Fibroblast of lung (primary cell): Measurements from ENCODE around the gene CMTM7. TPM values are rescaled to one million over a fixed set of nuclear protein-coding genes. Genes with fewer than 3 reads are reported as not detected.

Source experiments
- DNase-seq, 2 donors: peaks; one replicate each; pipeline versions ENCODE4 v3.0.0 to v3.0.0-alpha.2; 2010; ENCODE audit warnings: low read depth in 2 of 2
- H2AFZ ChIP-seq: 2 replicates; pipeline ENCODE4 v1.5.1; 2012; ENCODE audit warnings: low read length, control low read depth, inconsistent platforms
- H3K27ac ChIP-seq: 2 replicates; pipeline ENCODE4 v1.5.1; 2011; ENCODE audit warnings: low read length, control low read depth; ENCODE audit not compliant: insufficient read depth
- H3K27me3 ChIP-seq: 2 replicates; pipeline ENCODE4 v1.5.1; 2011; ENCODE audit warnings: mild to moderate bottlenecking, low read length; ENCODE audit not compliant: control insufficient read depth, insufficient read depth
- H3K36me3 ChIP-seq: 2 replicates; pipeline ENCODE4 v1.5.1; 2011; ENCODE audit warnings: low read length; ENCODE audit not compliant: control insufficient read depth, insufficient read depth
- H3K4me1 ChIP-seq: 2 replicates; pipeline ENCODE4 v1.5.1; 2011; ENCODE audit warnings: low read length; ENCODE audit not compliant: control insufficient read depth, insufficient read depth; ENCODE audit errors: extremely low read depth
- H3K4me2 ChIP-seq: 2 replicates; pipeline ENCODE4 v1.5.1; 2011; ENCODE audit warnings: low read length, control low read depth; ENCODE audit not compliant: insufficient read depth; ENCODE audit errors: extremely low read depth
- H3K4me3 ChIP-seq, 4 experiments: fragments of 200-600 bp in 1 of 4; sonication (generic) in 1 of 4; replicated peaks in 1 of 4; 2 replicates each; pipeline ENCODE4 v1.5.1; 2011 to 2016; ENCODE audit warnings: low read length in 4 of 4, low read depth in 3 of 4, mild to moderate bottlenecking in 3 of 4, control low read depth in 2 of 4, inconsistent platforms in 1 of 4, mixed read lengths in 1 of 4; ENCODE audit not compliant: insufficient read depth in 1 of 4; ENCODE audit errors: control extremely low read depth in 1 of 4
- H3K79me2 ChIP-seq: 2 replicates; pipeline ENCODE4 v1.5.1; 2012; ENCODE audit warnings: mild to moderate bottlenecking, low read length, inconsistent platforms; ENCODE audit not compliant: control insufficient read depth, insufficient read depth
- H3K9ac ChIP-seq: 2 replicates; pipeline ENCODE4 v1.5.1; 2011; ENCODE audit warnings: mild to moderate bottlenecking, low read length, control low read depth; ENCODE audit not compliant: insufficient read depth
- H3K9me3 ChIP-seq: 2 replicates; pipeline ENCODE4 v1.5.1; 2012; ENCODE audit warnings: low read depth, low read length; ENCODE audit not compliant: control insufficient read depth, insufficient read depth
- H4K20me1 ChIP-seq: 2 replicates; pipeline ENCODE4 v1.5.1; 2011; ENCODE audit warnings: low read length; ENCODE audit not compliant: control insufficient read depth, insufficient read depth; ENCODE audit errors: extremely low read depth
- CTCF ChIP-seq, 2 donors: IDR thresholded peaks in 1 of 2; conservative IDR thresholded peaks in 1 of 2; 1 replicate in 1 of 2; 2 replicates in 1 of 2; pipeline ENCODE4 v1.5.1; 2011 to 2012; ENCODE audit warnings: low read length in 2 of 2, control low read depth in 1 of 2, inconsistent platforms in 1 of 2, low read depth in 1 of 2, mild to moderate bottlenecking in 1 of 2
- EZH2 ChIP-seq: IDR thresholded peaks from 2 replicates; pipeline ENCODE4 v1.5.1; 2012; ENCODE audit warnings: low read length, control low read depth, mild to moderate bottlenecking; ENCODE audit errors: missing control alignments
- polyA plus RNA-seq, 2 donors: library from polyadenylated mRNA; depleted of rRNA in 1 of 2; stranded (reverse) in 1 of 2; unstranded in 1 of 2; fragments of >200 nt; gene quantifications; 2 replicates each; pipeline ENCODE4 v1.2.1, GENCODE V29; 2011 to 2012; ENCODE audit warnings: missing spikeins in 1 of 2
- total RNA-seq: library from RNA; depleted of rRNA; stranded (reverse); fragments of >200 nt; gene quantifications from 2 replicates; pipeline ENCODE4 v1.2.1, GENCODE V29; 2014

CMTM7 gene
- total and polyA plus RNA-seq, 2 donors (not counting 1 experiment from before 2014, with no cell fraction given): 3.5 to 9.3 TPM

- no peaks in the 10 kb centered on the region for H3K79me2 ChIP-seq
- peaks cover 2% of the 10 kb centered on the region for H3K36me3 ChIP-seq
Measured at GRCh38 chr3:32447865-32448400, 56.3 kb downstream of the CMTM7 start.

GRCh38 chr3:32448686-32449474 lies 57.2 kb downstream of the CMTM7 start:
- H3K4me2 ChIP-seq: no peak overlapping the region
- H2AFZ ChIP-seq: no peak overlapping the region
- H3K4me1 ChIP-seq: no peaks in the 10 kb centered on the region
- no peak for DNase-seq
- no peak for TF ChIP-seq EZH2
- no peak for TF ChIP-seq CTCF (conservative IDR thresholded peaks at IDR 0.05 in 1 of 2, IDR thresholded peaks at IDR 0.05 in 1 of 2; ENCODE audit: low read depth in 1 of 2, low read length in 2 of 2)
- no peaks in the 10 kb centered on the region for H4K20me1 ChIP-seq
- no peak overlapping the region for H3K27ac ChIP-seq
- H3K9me3 ChIP-seq: no peaks in the 10 kb centered on the region
- H3K27me3 ChIP-seq: no peaks in the 10 kb centered on the region
- no peaks in the 10 kb centered on the region for H3K79me2 ChIP-seq
- H3K36me3 ChIP-seq: peaks cover 2% of the 10 kb centered on the region
- no peak overlapping the region for H3K9ac ChIP-seq
- H3K4me3 ChIP-seq: no peak overlapping the region

More at GRCh38 chr3:32447865-32448400, 56.3 kb downstream of the CMTM7 start:
- no peak overlapping the region for H3K4me3 ChIP-seq
- H3K27me3 ChIP-seq: no peaks in the 10 kb centered on the region
- H3K4me2 ChIP-seq: no peak overlapping the region
- DNase-seq: no peak
- no peaks in the 10 kb centered on the region for H3K9me3 ChIP-seq
- no peak overlapping the region for H3K27ac ChIP-seq
- no peaks in the 10 kb centered on the region for H3K4me1 ChIP-seq
- H3K9ac ChIP-seq: no peak overlapping the region
- no peaks in the 10 kb centered on the region for H4K20me1 ChIP-seq
- H2AFZ ChIP-seq: no peak overlapping the region
- TF ChIP-seq CTCF (conservative IDR thresholded peaks at IDR 0.05 in 1 of 2, IDR thresholded peaks at IDR 0.05 in 1 of 2; ENCODE audit: low read depth in 1 of 2, low read length in 2 of 2): no peak
- TF ChIP-seq EZH2: no peak

- DNase-seq: no peak
Measured at GRCh38 chr3:32449691-32450090, 58.0 kb downstream of the CMTM7 start.

More at GRCh38 chr3:32449691-32450090, 58.0 kb downstream of the CMTM7 start:
- Histone ChIP-seq H3K27me3 (no peaks in the 10 kb centered on the region), H3K27ac (no peak overlapping the region), H4K20me1 (no peaks in the 10 kb centered on the region), H3K4me2 (no peak overlapping the region), H3K4me1 (no peaks in the 10 kb centered on the region), H2AFZ (no peak overlapping the region), H3K4me3 (no peak overlapping the region), H3K36me3 (peaks cover 2% of the 10 kb centered on the region), H3K9me3 (no peaks in the 10 kb centered on the region), H3K9ac (no peak overlapping the region), H3K79me2 (no peaks in the 10 kb centered on the region)
- TF ChIP-seq EZH2 (no peak), CTCF (conservative IDR thresholded peaks at IDR 0.05 in 1 of 2, IDR thresholded peaks at IDR 0.05 in 1 of 2; ENCODE audit: low read depth in 1 of 2, low read length in 2 of 2) (no peak)
